Vagina (tissue), 2 donors: ENCODE measurements around the gene USF1. TPM values are rescaled to one million over a fixed set of nuclear protein-coding genes. Genes with fewer than 3 reads are reported as not detected.
A peak's percentile ranks its signal among the peaks of the same experiment; 100 is the strongest.
"Not testable (repeated sequence)": the region's sequence is repeated elsewhere in the genome, so short reads cannot be mapped to it uniquely, and the experiment has no call there.

Source experiments
- DNase-seq, 2 donors: peaks; one replicate each; pipeline ENCODE4 v3.0.0-alpha.2; 2017; ENCODE audit errors: extremely low spot score in 2 of 2
- H3K27ac ChIP-seq: fragments of 200-600 bp; sonication (generic); one replicate; pipeline ENCODE4 v1.5.1; 2019
- H3K27me3 ChIP-seq: fragments of 200-600 bp; sonication (generic); one replicate; pipeline ENCODE4 v1.5.1; 2019
- H3K36me3 ChIP-seq, 2 donors: fragments of 200-600 bp; sonication (generic); one replicate each; pipeline ENCODE4 v1.5.1; 2017 to 2019
- H3K4me1 ChIP-seq: fragments of 200-600 bp; sonication (generic); one replicate; pipeline ENCODE4 v1.5.1; 2019
- H3K4me3 ChIP-seq, 2 donors: fragments of 200-600 bp; sonication (generic); 1 replicate in 1 of 2; 2 replicates in 1 of 2; pipeline ENCODE4 v1.5.1; 2016 to 2019
- H3K9me3 ChIP-seq: fragments of 200-600 bp; sonication (generic); one replicate; pipeline ENCODE4 v1.5.1; 2019
- POLR2A ChIP-seq, 2 donors: fragments of 450-650 bp; IDR thresholded peaks; one replicate each; pipeline ENCODE4 v1.6.1; 2017; ENCODE audit warnings: antibody characterized with exemption in 2 of 2, mild to moderate bottlenecking in 2 of 2, moderate library complexity in 2 of 2
- POLR2AphosphoS5 ChIP-seq, 2 donors: sonication (generic); formaldehyde crosslinking; IDR thresholded peaks; one replicate each; pipeline ENCODE4 v1.9.0; 2017; ENCODE audit warnings: antibody characterized with exemption in 2 of 2, mild to moderate bottlenecking in 2 of 2, low read depth in 1 of 2; ENCODE audit not compliant: insufficient read depth in 1 of 2
- intact Hi-C: fragments of 100-400 bp; cut with DNase I; formaldehyde crosslinking; loops from one replicate; pipeline ENCODE4 v1.15.1; 2023
- total RNA-seq: library from RNA; depleted of rRNA; stranded (reverse); fragments of >200 nt; gene quantifications from one replicate; pipeline ENCODE4 v1.2.3, GENCODE V29; 2016
- TF ChIP-seq, protein P1 (sequence below), 3 experiments: fragments of 450-650 bp in 2 of 3; fragments of 200-600 bp in 1 of 3; sonication (generic) in 1 of 3; IDR thresholded peaks; one replicate each; pipeline ENCODE4 v1.5.1; 2017 to 2019; ENCODE audit warnings: antibody characterized with exemption in 3 of 3, mild to moderate bottlenecking in 2 of 3, moderate library complexity in 2 of 3

Gene USF1
- total RNA-seq, 1 donor from 2014 or later = 39.0 TPM

DNA sequence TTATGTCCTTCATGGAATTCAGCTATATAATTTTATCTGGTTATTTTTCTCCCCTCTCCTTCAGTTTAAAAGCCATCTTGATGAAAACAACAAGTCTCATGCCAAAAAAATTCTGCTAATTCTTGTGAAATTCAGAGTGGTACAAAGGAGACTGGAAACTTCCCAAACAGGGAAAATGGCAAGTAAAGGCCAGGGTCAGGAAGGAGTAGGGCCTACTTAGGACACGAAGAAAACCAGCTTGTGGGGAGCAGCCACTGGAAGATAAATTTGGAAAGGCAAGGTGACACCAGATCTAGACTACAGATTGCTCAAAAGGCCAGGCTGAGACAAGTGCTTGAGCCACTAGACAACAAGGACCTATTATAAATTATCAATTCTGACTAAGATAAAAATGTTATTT is 13.4 kb downstream of the USF1 start:
- intact Hi-C loops = no loop called here
- H3K36me3 ChIP-seq = no peaks in the 10 kb centered on the region
- no peaks in the 10 kb centered on the region for H3K27me3 ChIP-seq
- H3K9me3 ChIP-seq = no peaks in the 10 kb centered on the region
- no peak for TF ChIP-seq POLR2AphosphoS5 (IDR thresholded peaks at IDR 0.05; ENCODE audit: insufficient read depth in 1 of 2, low read depth in 1 of 2)
- TF ChIP-seq, protein P1, sequence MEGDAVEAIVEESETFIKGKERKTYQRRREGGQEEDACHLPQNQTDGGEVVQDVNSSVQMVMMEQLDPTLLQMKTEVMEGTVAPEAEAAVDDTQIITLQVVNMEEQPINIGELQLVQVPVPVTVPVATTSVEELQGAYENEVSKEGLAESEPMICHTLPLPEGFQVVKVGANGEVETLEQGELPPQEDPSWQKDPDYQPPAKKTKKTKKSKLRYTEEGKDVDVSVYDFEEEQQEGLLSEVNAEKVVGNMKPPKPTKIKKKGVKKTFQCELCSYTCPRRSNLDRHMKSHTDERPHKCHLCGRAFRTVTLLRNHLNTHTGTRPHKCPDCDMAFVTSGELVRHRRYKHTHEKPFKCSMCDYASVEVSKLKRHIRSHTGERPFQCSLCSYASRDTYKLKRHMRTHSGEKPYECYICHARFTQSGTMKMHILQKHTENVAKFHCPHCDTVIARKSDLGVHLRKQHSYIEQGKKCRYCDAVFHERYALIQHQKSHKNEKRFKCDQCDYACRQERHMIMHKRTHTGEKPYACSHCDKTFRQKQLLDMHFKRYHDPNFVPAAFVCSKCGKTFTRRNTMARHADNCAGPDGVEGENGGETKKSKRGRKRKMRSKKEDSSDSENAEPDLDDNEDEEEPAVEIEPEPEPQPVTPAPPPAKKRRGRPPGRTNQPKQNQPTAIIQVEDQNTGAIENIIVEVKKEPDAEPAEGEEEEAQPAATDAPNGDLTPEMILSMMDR (IDR thresholded peaks at IDR 0.05) = no peak
- TF ChIP-seq POLR2A (IDR thresholded peaks at IDR 0.05) = no peak
- DNase-seq = no peak
- no peaks in the 10 kb centered on the region for H3K4me1 ChIP-seq
- H3K27ac ChIP-seq = no peak overlapping the region
- no peak overlapping the region for H3K4me3 ChIP-seq

DNA sequence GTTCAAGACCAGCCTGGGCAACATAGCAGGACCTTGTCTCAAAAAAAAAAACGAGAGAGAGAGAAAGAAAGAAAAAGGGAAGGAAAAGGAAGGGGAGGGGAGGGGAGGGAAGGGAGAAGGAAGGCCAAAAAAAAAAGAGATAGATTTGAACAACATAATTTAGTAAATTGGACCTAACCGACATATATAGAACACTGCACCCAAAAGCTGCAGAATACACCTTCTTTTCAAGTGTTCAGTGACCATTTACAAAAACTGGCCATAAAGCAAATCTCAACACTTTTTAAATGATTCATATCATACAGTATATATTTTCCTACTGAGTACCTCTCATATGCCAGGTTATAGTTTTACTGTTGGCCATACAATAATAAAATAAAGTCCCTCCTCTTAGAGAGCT is 13.9 kb downstream of the USF1 start:
- Histone ChIP-seq H3K4me3 (no peak overlapping the region), H3K36me3 (no peaks in the 10 kb centered on the region), H3K9me3 (no peaks in the 10 kb centered on the region), H3K4me1 (no peaks in the 10 kb centered on the region), H3K27me3 (no peaks in the 10 kb centered on the region), H3K27ac (no peak overlapping the region)
- intact Hi-C loops = no loop called here
- no peak for TF ChIP-seq POLR2AphosphoS5 (IDR thresholded peaks at IDR 0.05; ENCODE audit: insufficient read depth in 1 of 2, low read depth in 1 of 2)
- no peak for TF ChIP-seq POLR2A (IDR thresholded peaks at IDR 0.05)
- TF ChIP-seq, protein P1 (IDR thresholded peaks at IDR 0.05) = no peak
- no peak for DNase-seq

DNA sequence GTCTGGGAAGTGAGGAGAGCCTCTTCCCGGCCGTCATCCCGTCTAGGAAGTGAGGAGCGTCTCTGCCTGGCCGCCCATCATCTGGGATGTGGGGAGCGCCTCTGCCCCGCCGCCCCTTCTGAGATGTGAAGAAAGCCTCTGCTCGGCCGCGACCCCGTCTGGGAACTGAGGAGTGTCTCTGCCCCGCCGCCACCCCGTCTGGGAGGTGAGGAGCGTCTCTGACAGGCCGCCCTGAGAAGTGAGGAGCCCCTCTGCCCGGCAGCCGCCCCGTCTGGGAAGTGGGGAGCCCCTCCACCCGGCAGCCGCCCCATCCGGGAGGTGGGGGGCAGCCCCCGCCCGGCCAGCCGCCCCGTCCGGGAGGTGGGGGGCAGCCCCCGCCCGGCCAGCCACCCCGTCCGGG is 16.3 kb downstream of the USF1 start:
- DNase-seq, intact Hi-C loops, H3K36me3 ChIP-seq, H3K4me3 ChIP-seq, H3K9me3 ChIP-seq, H3K4me1 ChIP-seq, H3K27me3 ChIP-seq, H3K27ac ChIP-seq: not testable (repeated sequence)

DNA sequence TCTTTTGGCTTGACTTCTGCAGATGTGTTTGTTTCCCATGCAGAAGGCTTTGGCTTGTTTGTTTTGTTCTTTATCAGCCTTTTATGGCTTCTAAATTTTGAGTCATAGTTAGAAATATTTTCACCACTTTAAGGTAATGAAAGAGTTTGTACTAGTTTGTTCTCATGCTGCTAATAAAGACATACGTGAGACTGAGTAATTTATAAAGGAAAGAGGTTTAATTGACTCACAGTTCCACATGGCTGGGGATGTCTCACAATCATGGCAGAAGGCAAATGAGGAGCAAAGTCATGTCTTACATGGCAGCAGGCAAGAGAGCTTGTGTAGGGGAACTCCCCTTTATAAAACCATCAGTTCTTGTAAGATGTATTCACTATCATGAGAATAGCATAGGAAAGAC is 18.8 kb downstream of the USF1 start:
- intact Hi-C loops, H3K9me3 ChIP-seq, H3K4me3 ChIP-seq, H3K27me3 ChIP-seq, H3K4me1 ChIP-seq, DNase-seq, H3K27ac ChIP-seq, H3K36me3 ChIP-seq: not testable (repeated sequence)

DNA sequence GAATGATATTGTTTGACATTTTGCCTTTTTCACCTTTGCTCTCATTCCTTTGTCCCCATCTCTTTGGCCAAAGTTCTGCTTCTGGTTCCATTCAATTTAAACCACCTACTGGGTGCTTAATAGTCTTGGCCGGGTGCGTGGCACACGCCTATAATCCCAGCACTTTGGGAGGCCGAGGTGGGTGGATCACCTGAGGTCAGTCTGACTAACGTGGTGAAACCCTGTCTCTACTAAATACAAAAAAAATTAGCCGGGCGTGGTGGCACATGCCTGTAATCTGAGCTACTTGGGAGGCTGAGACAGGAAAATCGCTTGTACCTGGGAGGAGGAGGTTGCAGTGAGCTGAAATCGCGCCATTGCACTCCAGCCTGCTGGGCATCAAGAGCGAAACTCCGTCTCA is 23.3 kb downstream of the USF1 start:
- DNase-seq, H3K27me3 ChIP-seq, intact Hi-C loops, H3K9me3 ChIP-seq, H3K4me3 ChIP-seq, H3K36me3 ChIP-seq: not testable (repeated sequence)
- H3K4me1 ChIP-seq = peaks cover 21% of the 10 kb centered on the region
- H3K27ac ChIP-seq = peak overlapping the region; percentile 89

DNA sequence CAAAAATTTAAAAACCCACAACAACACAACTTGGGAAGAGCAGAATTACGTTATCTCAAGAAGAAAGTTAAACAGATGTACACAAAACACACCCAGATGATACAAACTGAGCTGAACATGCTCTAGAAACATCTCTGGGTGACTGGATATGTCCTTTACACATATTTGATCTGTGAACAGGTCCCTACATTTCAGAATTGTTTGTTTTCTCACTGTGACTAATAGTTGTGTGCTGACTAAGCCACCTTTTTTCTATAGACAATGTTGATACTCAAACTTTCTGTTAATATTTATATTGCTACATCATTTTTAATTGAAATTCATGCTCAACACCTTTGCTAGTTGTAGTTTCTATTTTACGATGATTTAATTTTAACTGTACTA is 23.8 kb downstream of the USF1 start:
- no peaks in the 10 kb centered on the region for H3K9me3 ChIP-seq
- TF ChIP-seq POLR2AphosphoS5 (IDR thresholded peaks at IDR 0.05; ENCODE audit: insufficient read depth in 1 of 2, low read depth in 1 of 2) (no peak), POLR2A (IDR thresholded peaks at IDR 0.05) (no peak)
- TF ChIP-seq, protein P1 (IDR thresholded peaks at IDR 0.05) = no peak
- peaks cover 21% of the 10 kb centered on the region for H3K4me1 ChIP-seq
- no peak for DNase-seq
- no peaks in the 10 kb centered on the region for H3K27me3 ChIP-seq
- H3K36me3 ChIP-seq = no peaks in the 10 kb centered on the region
- peak overlapping the region; percentile 89 for H3K27ac ChIP-seq
- intact Hi-C loops = no loop called here
- no peak overlapping the region for H3K4me3 ChIP-seq
